ENCODE measurements around the gene SF3B3.

SF3B3 gene

GRCh38 chr16:70523743-70524398, at the start of gene SF3B3:
Gene SF3B3 (plus strand): TSS chr16:70523816. CDS start chr16:70526657, 2,841 bp downstream.
- DNase-seq (ENCODE audit: low read depth in 2 of 3, low spot score in 1 of 3), result peak; percentile 52 to 56 (median 53)

- no peak for DNase-seq (ENCODE audit: low read depth in 2 of 3, low spot score in 1 of 3)
Observed at GRCh38 chr16:70474320-70475053, 49.1 kb upstream of the SF3B3 start.

GRCh38 chr16:70475054-70475871, 48.4 kb upstream of the SF3B3 start:
- DNase-seq (ENCODE audit: low read depth in 2 of 3, low spot score in 1 of 3), result no peak

- DNase-seq (ENCODE audit: low read depth in 2 of 3, low spot score in 1 of 3), result peak; percentile 30 to 42 (median 37)
Observed at GRCh38 chr16:70476272-70477020, 47.2 kb upstream of the SF3B3 start.

- DNase-seq (ENCODE audit: low read depth in 2 of 3, low spot score in 1 of 3), result no peak
Observed at GRCh38 chr16:70478169-70478568, 45.4 kb upstream of the SF3B3 start.

- DNase-seq (ENCODE audit: low read depth in 2 of 3, low spot score in 1 of 3), result no peak
Observed at GRCh38 chr16:70478912-70479341, 44.7 kb upstream of the SF3B3 start.

GRCh38 chr16:70480127-70481105, 43.2 kb upstream of the SF3B3 start:
- DNase-seq (ENCODE audit: low read depth in 2 of 3, low spot score in 1 of 3), result no peak

GRCh38 chr16:70481929-70482536, 41.6 kb upstream of the SF3B3 start:
- DNase-seq (ENCODE audit: low read depth in 2 of 3, low spot score in 1 of 3), result no peak

GRCh38 chr16:70482624-70483023, 41.0 kb upstream of the SF3B3 start:
- no peak for DNase-seq (ENCODE audit: low read depth in 2 of 3, low spot score in 1 of 3)

GRCh38 chr16:70483426-70483825, 40.2 kb upstream of the SF3B3 start:
- no peak for DNase-seq (ENCODE audit: low read depth in 2 of 3, low spot score in 1 of 3)

GRCh38 chr16:70484867-70485266, 38.7 kb upstream of the SF3B3 start:
- no peak for DNase-seq (ENCODE audit: low read depth in 2 of 3, low spot score in 1 of 3)

GRCh38 chr16:70490261-70490660, 33.4 kb upstream of the SF3B3 start:
- DNase-seq (ENCODE audit: low read depth in 2 of 3, low spot score in 1 of 3), result no peak

GRCh38 chr16:70493802-70494201, 29.8 kb upstream of the SF3B3 start:
- DNase-seq (ENCODE audit: low read depth in 2 of 3, low spot score in 1 of 3), result no peak

GRCh38 chr16:70494202-70494770, 29.3 kb upstream of the SF3B3 start:
- no peak for DNase-seq (ENCODE audit: low read depth in 2 of 3, low spot score in 1 of 3)

- DNase-seq (ENCODE audit: low read depth in 2 of 3, low spot score in 1 of 3), result no peak
Observed at GRCh38 chr16:70494777-70495176, 28.8 kb upstream of the SF3B3 start.

- DNase-seq (ENCODE audit: low read depth in 2 of 3, low spot score in 1 of 3), result no peak
Observed at GRCh38 chr16:70495425-70496182, 28.0 kb upstream of the SF3B3 start.

- DNase-seq (ENCODE audit: low read depth in 2 of 3, low spot score in 1 of 3), result peak in 2 of 3 donors; percentile 12 to 26
Observed at GRCh38 chr16:70496513-70496912, 27.1 kb upstream of the SF3B3 start.

- no peak for DNase-seq (ENCODE audit: low read depth in 2 of 3, low spot score in 1 of 3)
Observed at GRCh38 chr16:70508752-70509151, 14.9 kb upstream of the SF3B3 start.

All from stimulated activated CD4-positive, alpha-beta T cell treated with anti-CD3 and anti-CD28 coated beads, Interleukin-12 subunit alpha, Interleukin-12 subunit beta, amount 100 ng/mL, for 48 hours (primary cell).